GM19467 (cell line): ENCODE results near the gene OR6K2.

ENCODE experiments used
- ATAC-seq: cut with Tn5 transposase; IDR thresholded peaks from one replicate; pipeline ENCODE4 v1.9.1; 2021; ENCODE audit warnings: mild to moderate bottlenecking, moderate library complexity; ENCODE audit not compliant: unreplicated experiment

OR6K2 gene

DNA sequence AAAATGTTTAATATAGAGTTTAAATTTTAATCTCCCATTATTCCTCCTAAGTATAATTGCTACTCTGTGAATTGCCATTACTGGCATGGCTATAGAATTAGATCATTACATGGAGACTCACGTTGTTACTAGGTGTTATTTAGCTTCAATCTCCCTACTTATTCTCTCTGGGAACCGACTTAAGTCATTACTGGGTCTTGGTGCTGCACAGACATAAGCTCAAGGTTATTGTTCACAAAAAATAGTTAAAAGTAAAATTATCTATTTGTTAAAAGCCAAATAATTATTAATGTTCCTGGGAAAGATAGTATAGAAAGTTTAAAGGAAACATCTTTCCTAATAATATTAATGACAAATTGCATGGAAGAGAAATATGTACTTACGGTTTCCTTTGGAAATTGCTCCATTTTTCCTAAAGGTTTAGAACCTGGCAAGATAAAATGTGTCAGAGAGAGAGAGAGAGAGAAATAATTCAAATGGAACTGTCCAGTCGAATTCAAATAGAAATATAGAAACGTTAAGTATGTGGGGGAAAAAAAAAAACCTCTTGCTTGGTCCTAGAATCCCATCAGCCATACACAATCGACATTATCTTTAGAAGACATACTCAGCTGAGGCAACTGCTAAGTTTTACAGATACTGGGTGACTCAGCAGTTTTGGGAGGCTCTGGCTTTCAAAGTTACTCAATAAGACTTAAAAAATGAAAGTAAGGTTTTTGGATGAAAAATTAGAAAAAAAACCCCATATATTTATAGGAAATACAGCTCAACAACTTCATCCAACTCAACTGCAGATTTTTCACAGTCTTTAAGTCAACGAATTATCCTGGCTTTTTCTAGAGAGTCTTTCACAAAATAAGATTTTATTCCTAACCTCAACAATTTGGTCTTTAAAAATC is 14.1 kb downstream of the OR6K2 start, which contains the start of gene SPTA1:
Gene SPTA1 (minus strand): TSS at position 605 of the 899 bp plus-strand sequence. CDS start 198 bp downstream, at position 407.
- no peak for ATAC-seq

GRCh38 chr1:158685085-158685484 is 15.4 kb downstream of the OR6K2 start:
- no peak for ATAC-seq

DNA sequence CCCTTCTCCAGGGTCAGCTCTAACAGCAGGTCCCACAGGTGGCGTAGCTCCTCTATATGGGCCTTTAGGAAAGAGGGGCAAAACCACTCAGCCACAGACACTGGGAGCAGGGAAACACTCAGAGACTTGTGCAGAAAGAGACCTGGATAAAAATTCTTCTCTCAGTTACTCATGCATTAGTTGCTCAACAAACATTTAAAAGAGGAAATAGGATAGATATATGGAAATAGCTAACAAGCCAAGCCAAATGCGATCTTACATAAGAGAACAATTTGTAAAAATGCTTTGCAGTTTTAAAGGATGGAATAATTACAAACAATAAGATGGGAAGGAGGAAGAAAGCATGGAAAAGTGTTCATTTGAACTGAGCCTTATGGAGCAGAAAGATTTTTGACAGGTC is 18.8 kb downstream of the OR6K2 start:
- ATAC-seq = no peak

DNA sequence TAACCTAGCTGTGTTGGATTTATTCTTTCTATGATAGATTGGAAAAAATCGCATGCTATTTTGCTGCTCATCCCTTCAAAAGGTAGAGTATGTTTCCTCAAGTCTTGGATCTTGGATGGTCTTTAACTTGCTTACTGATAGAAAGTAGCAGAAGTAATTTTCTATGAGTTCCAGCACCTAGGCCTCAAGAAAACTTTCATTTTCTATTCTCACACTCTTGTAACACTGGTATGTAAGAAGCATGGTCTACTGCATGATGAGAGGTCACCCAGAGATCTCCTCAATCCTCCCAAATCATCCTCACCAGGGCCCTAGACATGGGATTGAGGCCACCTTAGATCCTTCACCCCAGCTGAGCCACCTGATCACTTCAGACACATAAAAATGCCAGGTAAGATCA is 21.2 kb downstream of the OR6K2 start:
- no peak for ATAC-seq

DNA sequence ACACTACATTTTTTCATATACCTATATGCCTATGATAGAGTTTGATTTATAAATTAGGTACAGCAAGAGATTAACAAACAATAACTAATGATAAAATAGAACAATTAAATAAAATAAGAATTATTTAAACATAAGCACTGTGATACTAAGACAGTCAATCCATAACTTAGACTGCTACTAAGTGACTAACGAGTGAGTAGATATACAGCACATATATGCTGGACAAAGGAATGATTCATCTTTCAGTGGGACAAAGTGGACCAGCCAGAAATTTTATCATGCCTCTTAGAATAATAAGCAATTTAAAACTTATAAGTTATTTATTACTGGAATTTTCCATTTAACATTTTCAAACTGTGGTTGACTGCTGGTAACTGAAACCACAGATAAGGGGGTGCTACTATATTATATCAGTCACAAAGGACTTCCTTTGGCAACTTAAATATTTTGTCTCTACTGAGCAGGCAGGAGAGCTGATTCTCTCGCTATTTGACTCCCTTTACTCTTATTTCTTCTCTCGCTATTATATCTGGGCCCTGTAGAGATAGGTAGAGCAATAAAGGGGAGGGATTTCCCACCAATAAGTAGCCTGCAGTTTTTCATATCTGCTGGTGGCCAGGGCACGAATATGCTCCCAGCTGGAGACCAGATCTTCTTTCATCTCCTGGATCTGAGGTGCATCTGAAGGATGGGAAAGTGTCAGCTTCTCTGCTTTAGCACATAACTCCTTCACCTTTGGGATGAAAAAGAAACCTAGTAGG is 24.7 kb downstream of the OR6K2 start:
- ATAC-seq = no peak

GRCh38 chr1:158674302-158674701 is 26.1 kb downstream of the OR6K2 start:
- no peak for ATAC-seq

DNA sequence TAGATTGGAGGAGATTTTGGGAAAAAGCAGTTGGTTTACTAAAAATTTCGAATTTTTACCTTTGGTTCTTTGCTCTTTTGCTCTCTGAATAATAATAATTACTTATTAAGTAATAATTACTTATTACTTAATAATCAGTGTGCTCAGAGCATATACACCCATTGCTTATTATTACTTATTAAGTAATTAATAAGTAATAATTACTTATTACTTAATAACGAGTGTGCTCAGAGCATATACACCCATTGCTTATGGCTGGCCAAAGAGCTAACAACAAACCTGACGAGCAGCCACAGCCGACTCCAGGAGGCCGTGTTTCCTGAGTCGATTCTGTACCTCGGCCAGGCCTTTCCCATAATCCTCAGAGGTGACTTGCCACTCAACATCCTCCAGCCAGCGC is 34.4 kb downstream of the OR6K2 start:
- no peak for ATAC-seq

GRCh38 chr1:158654571-158654970 is 45.9 kb downstream of the OR6K2 start:
- no peak for ATAC-seq

GRCh38 chr1:158654086-158654485 is 46.4 kb downstream of the OR6K2 start:
- no peak for ATAC-seq

DNA sequence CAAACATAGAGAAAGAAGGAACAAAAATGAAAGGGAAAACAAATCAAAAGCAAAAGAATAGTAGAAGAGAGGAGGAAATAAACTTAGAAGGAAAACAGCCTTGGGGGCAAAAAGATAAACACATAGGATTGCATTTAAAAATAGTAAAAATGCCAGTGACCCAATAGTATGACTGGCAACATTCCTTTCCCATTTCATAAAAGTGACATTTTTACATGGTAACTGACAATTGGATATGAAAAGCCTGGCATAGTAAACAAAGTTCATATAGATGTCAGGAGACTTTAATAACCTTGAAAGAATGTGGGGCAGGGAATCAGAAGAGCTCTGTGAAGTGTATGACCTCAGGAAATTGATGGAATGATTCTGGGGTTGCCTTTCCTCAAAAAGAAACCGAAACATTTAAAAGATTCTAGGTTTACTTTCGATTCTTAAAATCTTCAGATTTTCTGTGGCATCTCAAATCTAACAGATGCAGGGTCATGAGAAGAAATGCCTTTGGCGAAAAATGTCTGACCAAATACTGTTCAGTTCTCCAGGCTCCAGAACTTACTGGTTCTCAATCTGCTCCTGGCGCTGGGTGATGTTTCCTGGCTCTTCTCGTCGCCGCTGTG is 47.6 kb downstream of the OR6K2 start:
- ATAC-seq = no peak
